OCI-LY1 (cell line): ENCODE measurements around the gene CD2.

Experiments
- H2AFZ ChIP-seq: fragments of 200-600 bp; sonication (generic), shearing (Covaris generic); 2 replicates; pipeline ENCODE4 v1.6.0; 2014; ENCODE audit warnings: antibody characterized with exemption, mild to moderate bottlenecking, low read length
- H3F3A ChIP-seq: fragments of 200-600 bp; sonication (generic), shearing (Covaris generic); 2 replicates; pipeline ENCODE4 v1.6.0; 2014; ENCODE audit warnings: mild to moderate bottlenecking, antibody characterized with exemption, low read length, moderate library complexity; ENCODE audit not compliant: insufficient read depth
- H3K27ac ChIP-seq: fragments of 200-600 bp; sonication (generic); 2 replicates; pipeline ENCODE4 v1.5.1; 2014; ENCODE audit warnings: low read length, mixed run types, mild to moderate bottlenecking, low read depth; ENCODE audit not compliant: poor library complexity, severe bottlenecking
- H3K27me3 ChIP-seq: fragments of 200-600 bp; sonication (generic); 2 replicates; pipeline ENCODE4 v1.6.0; 2014; ENCODE audit warnings: antibody characterized with exemption, mild to moderate bottlenecking, low read length, moderate library complexity; ENCODE audit not compliant: insufficient read depth
- H3K36me3 ChIP-seq: fragments of 200-600 bp; sonication (generic); 2 replicates; pipeline ENCODE4 v1.6.1; 2014; ENCODE audit warnings: mild to moderate bottlenecking, antibody characterized with exemption, low read length, moderate library complexity, mixed read lengths; ENCODE audit not compliant: insufficient read depth
- H3K4me1 ChIP-seq: fragments of 200-600 bp; sonication (generic); 2 replicates; pipeline ENCODE4 v1.5.1; 2014; ENCODE audit warnings: mild to moderate bottlenecking, low read length, moderate library complexity; ENCODE audit not compliant: insufficient read depth, severe bottlenecking
- H3K4me2 ChIP-seq: fragments of 200-600 bp; sonication (generic), shearing (Covaris generic); 2 replicates; pipeline ENCODE4 v1.6.1; 2014; ENCODE audit warnings: low read length
- H3K4me3 ChIP-seq: fragments of 200-600 bp; sonication (generic); 2 replicates; pipeline ENCODE4 v1.5.1; 2014; ENCODE audit warnings: low read length, low read depth, mild to moderate bottlenecking, mixed read lengths; ENCODE audit not compliant: poor library complexity, severe bottlenecking
- H3K79me2 ChIP-seq: fragments of 200-600 bp; shearing (Covaris generic); 2 replicates; pipeline ENCODE4 v1.6.1; 2016; ENCODE audit warnings: mixed run types, low read length, mixed read lengths; ENCODE audit not compliant: insufficient read depth
- H3K9ac ChIP-seq: fragments of 200-600 bp; sonication (generic), shearing (Covaris generic); 2 replicates; pipeline ENCODE4 v1.6.1; 2014; ENCODE audit warnings: mild to moderate bottlenecking, low read length, mixed read lengths
- H3K9me2 ChIP-seq: fragments of 200-600 bp; sonication (generic), shearing (Covaris generic); 2 replicates; pipeline ENCODE4 v1.6.1; 2014; ENCODE audit warnings: low read depth, mild to moderate bottlenecking, low read length, mixed read lengths
- H3K9me3 ChIP-seq: fragments of 200-600 bp; shearing (Covaris generic); 2 replicates; pipeline ENCODE4 v1.6.1; 2014; ENCODE audit warnings: low read length, mixed read lengths
- H4K20me1 ChIP-seq: fragments of 200-600 bp; sonication (generic), shearing (Covaris generic); 2 replicates; pipeline ENCODE4 v1.6.0; 2016; ENCODE audit warnings: mild to moderate bottlenecking, low read length; ENCODE audit not compliant: insufficient read depth
- EZH2 ChIP-seq: fragments of 200-600 bp; sonication (generic), shearing (Covaris generic); IDR thresholded peaks from 2 replicates; pipeline ENCODE4 v1.8.0; 2017; ENCODE audit warnings: borderline replicate concordance, mixed run types, mild to moderate bottlenecking, antibody characterized with exemption, low read length, moderate library complexity, mixed read lengths
- TF ChIP-seq, protein P1 (sequence below): fragments of 200-600 bp; sonication (generic), shearing (Covaris generic); IDR thresholded peaks from 2 replicates; pipeline ENCODE4 v1.5.1; 2017; ENCODE audit warnings: mild to moderate bottlenecking, antibody characterized with exemption, low read length, moderate library complexity, mixed read lengths

The CD2 gene

DNA sequence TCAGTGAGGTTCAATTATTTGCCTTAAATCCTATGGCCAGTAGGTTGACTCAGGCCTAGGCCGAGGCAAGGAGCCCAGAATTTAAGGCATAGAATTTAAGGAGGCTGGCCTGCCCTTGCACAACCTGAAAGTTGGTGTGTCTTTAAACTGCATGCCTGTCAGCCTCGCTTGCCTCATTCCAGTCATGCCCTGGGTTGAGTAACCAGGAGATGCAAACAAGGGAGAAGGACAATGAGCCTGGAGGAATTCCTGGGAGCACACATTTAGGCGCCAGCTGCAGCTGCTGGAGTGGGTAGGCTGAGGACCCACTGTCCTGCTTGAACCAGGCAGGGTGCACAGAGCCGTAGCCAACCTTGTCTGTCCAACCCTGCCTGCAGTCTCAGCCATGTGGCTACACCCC lies 11.7 kb downstream of the CD2 start:
- Histone ChIP-seq H3K27me3 (no peaks in the 10 kb centered on the region), H3K4me1 (peaks cover 15% of the 10 kb centered on the region), H3K27ac (no peak overlapping the region), H3K9ac (no peak overlapping the region), H3K9me2 (no peaks in the 10 kb centered on the region), H4K20me1 (no peaks in the 10 kb centered on the region), H3K79me2 (no peaks in the 10 kb centered on the region), H3K4me2 (no peak overlapping the region), H3K36me3 (no peaks in the 10 kb centered on the region), H2AFZ (no peak overlapping the region), H3K9me3 (no peaks in the 10 kb centered on the region), H3F3A (no peaks in the 10 kb centered on the region), H3K4me3 (no peak overlapping the region)
- TF ChIP-seq, protein P1, sequence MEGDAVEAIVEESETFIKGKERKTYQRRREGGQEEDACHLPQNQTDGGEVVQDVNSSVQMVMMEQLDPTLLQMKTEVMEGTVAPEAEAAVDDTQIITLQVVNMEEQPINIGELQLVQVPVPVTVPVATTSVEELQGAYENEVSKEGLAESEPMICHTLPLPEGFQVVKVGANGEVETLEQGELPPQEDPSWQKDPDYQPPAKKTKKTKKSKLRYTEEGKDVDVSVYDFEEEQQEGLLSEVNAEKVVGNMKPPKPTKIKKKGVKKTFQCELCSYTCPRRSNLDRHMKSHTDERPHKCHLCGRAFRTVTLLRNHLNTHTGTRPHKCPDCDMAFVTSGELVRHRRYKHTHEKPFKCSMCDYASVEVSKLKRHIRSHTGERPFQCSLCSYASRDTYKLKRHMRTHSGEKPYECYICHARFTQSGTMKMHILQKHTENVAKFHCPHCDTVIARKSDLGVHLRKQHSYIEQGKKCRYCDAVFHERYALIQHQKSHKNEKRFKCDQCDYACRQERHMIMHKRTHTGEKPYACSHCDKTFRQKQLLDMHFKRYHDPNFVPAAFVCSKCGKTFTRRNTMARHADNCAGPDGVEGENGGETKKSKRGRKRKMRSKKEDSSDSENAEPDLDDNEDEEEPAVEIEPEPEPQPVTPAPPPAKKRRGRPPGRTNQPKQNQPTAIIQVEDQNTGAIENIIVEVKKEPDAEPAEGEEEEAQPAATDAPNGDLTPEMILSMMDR = no peak
- TF ChIP-seq EZH2 = no peak

DNA sequence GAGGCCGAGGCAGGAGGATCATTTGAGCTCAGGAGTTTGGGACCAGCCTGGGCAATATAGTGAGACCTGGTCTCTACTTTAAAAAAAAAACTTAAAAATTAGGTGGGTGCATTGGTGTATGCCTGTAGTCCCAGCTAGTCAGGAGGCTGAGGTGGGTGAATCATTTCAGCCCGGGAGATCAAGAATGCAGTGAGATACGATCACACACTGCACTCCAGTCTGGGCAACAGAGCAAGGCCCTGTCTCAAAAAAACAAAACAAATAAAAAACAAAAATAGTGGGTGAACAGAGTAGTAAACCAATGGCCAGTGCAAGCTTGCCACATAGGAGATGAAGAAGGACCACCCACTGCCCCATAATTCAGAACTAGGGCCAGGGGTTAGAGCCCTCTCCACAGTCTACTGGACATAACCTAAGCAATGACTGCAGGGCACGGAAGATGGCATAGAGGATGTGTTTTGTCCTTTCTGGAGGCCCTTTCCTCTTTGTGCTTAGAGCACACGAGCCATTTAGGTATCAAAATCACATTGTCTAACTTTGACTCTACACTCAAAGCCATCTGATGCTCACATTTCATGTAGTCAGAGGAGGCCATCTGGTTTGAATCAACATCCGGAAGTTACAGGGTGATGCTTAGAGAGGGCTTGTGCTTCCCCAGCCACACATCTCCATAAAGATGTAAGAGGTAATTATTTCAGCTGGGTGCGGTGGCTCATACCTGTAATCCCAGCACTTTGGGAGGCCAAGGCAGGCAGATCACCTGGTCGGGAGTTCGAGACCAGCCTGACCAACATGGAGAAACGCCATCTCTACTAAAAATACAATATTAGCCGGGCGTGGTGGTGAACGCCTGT lies 12.6 kb downstream of the CD2 start:
- no peaks in the 10 kb centered on the region for H3F3A ChIP-seq
- H3K4me2 ChIP-seq = no peak overlapping the region
- H3K4me3 ChIP-seq = no peak overlapping the region
- H3K9me3 ChIP-seq = no peaks in the 10 kb centered on the region
- H3K27ac ChIP-seq = no peak overlapping the region
- H3K9ac ChIP-seq = no peak overlapping the region
- H3K36me3 ChIP-seq = no peaks in the 10 kb centered on the region
- H3K79me2 ChIP-seq = no peaks in the 10 kb centered on the region
- no peaks in the 10 kb centered on the region for H3K9me2 ChIP-seq
- H4K20me1 ChIP-seq = no peaks in the 10 kb centered on the region
- no peak overlapping the region for H2AFZ ChIP-seq
- no peaks in the 10 kb centered on the region for H3K27me3 ChIP-seq
- no peak for TF ChIP-seq EZH2
- TF ChIP-seq, protein P1 = no peak
- peaks cover 15% of the 10 kb centered on the region for H3K4me1 ChIP-seq

DNA sequence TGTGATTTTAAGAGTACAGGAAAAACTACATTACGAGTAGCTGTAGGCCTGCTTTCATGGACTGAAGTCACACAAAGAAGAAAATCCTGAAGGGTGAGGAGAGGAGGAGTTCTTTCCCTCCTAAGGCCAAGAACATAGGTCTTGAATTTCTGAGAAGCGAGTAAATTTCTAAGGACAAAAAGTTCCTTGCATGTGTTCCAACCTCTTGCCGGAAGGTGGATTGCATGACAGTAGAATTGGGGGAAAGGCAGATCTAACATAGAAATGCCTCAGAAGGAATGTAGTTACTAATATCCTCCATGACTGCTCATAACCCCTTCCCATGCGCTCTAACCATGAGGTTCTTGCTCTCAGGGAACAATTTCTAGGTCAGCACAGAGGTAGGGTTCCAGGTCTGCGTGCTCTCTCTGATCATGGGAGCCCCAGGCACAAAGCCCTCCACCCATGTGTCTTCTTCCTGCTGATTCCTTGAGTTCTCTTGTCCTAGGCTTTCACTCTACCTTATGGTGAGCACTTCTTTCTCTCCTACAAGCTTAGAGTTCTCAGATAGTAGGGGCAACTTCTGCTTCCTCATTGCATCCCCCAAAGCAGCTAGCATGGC lies 13.7 kb downstream of the CD2 start:
- H3K27me3 ChIP-seq = no peaks in the 10 kb centered on the region
- H3K4me3 ChIP-seq = no peak overlapping the region
- H3K4me1 ChIP-seq = peaks cover 15% of the 10 kb centered on the region
- no peak overlapping the region for H3K9ac ChIP-seq
- H4K20me1 ChIP-seq = no peaks in the 10 kb centered on the region
- no peaks in the 10 kb centered on the region for H3K36me3 ChIP-seq
- no peak overlapping the region for H3K4me2 ChIP-seq
- no peaks in the 10 kb centered on the region for H3K9me2 ChIP-seq
- TF ChIP-seq EZH2 = no peak
- TF ChIP-seq, protein P1 = no peak
- H3K9me3 ChIP-seq = no peaks in the 10 kb centered on the region
- H2AFZ ChIP-seq = no peak overlapping the region
- no peak overlapping the region for H3K27ac ChIP-seq
- no peaks in the 10 kb centered on the region for H3K79me2 ChIP-seq
- no peaks in the 10 kb centered on the region for H3F3A ChIP-seq
